ENCODE results near the gene MAP2K5.

Gene MAP2K5

GRCh38 chr15:67820992-67821783 lies 278.7 kb downstream of the MAP2K5 start:
- no peak for DNase-seq (ENCODE audit: low read depth in 2 of 2, low spot score in 1 of 2)

DNA sequence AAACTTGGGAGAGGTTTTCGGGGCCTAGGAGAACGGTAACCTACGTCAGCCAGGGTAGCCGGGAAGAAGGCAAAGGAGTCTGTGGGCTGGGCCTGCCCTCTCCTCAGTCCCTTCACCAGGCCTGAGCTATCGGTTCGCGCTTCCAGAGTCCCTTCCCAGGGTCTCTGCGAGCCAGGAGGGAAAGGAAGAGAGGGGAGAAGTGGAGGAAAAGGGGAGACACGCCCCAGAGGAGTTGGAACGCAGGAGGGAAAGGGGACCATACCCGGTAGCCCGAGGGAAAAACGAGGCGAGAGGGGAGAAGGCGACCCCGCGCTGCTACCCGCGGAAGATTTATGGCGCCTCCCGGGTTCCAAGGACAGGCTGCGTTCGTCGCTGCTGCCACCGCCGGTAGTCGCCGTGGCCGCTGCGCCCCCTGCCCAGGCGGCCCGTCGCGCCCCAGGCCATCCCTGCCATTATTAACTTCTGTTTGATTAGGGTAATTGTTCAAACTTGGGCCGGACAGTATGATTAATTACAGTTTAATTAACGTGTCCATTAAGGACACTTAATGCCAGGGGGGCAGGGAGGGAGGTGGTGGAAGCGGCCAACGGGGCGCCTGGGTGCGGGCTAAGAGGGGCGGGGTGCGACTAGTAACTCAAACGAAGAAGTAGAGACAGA lies 279.4 kb downstream of the MAP2K5 start:
- DNase-seq (ENCODE audit: low read depth in 2 of 2, low spot score in 1 of 2): no peak

DNA sequence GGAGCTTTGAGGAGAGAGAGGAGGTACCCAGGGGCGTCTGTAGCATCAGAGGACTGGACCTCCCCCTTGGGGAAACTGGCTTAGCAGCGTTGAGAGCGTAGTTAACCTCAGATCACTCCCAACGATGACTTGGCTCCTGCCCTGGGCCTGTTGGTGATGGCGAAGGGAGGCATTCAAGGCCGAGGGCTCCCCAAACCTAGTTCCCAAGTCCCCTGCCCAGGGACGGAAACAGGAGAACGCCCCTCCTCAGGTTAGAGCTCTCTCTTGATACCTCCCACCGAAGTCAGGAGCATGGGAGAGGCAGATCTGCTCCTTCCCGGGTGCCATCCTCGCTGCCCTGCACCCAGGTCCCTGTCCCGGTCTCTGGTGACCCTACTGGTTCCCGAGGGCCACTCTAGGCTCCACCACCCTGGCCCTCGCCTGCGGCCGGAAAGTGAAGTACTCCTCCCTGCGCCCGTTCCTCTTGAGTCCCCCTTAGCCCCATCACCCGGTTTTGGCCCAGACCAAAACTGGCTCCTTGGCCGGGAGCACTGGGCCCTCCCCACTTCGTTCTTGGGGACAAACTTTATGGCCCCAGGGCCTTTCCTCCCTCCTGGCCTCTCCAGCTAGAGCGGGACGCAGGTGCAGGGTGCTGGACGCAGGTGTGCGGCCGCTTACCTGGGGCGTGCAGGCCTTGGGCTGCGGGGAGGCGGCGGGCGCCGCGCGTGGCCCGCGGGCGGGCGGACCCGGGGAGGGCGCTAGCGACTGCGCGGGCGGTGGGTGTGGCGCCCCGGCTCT lies 280.2 kb downstream of the MAP2K5 start:
- no peak for DNase-seq (ENCODE audit: low read depth in 2 of 2, low spot score in 1 of 2)

GRCh38 chr15:67823314-67824196 lies 281.1 kb downstream of the MAP2K5 start:
- no peak for DNase-seq (ENCODE audit: low read depth in 2 of 2, low spot score in 1 of 2)

- no peak for DNase-seq (ENCODE audit: low read depth in 2 of 2, low spot score in 1 of 2)
These were observed 281.9 kb downstream of the MAP2K5 start for GRCh38 chr15:67824197-67824968.

- DNase-seq (ENCODE audit: low read depth in 2 of 2, low spot score in 1 of 2): no peak
These were observed 282.7 kb downstream of the MAP2K5 start, which contains the start of gene SKOR1 for GRCh38 chr15:67824976-67825880. Gene SKOR1 (plus strand): TSS chr15:67825509. CDS start chr15:67825603, 94 bp downstream.

GRCh38 chr15:67825881-67826716 lies 283.6 kb downstream of the MAP2K5 start:
- no peak for DNase-seq (ENCODE audit: low read depth in 2 of 2, low spot score in 1 of 2)

- no peak for DNase-seq (ENCODE audit: low read depth in 2 of 2, low spot score in 1 of 2)
These were observed 284.4 kb downstream of the MAP2K5 start for GRCh38 chr15:67826717-67827561.

DNA sequence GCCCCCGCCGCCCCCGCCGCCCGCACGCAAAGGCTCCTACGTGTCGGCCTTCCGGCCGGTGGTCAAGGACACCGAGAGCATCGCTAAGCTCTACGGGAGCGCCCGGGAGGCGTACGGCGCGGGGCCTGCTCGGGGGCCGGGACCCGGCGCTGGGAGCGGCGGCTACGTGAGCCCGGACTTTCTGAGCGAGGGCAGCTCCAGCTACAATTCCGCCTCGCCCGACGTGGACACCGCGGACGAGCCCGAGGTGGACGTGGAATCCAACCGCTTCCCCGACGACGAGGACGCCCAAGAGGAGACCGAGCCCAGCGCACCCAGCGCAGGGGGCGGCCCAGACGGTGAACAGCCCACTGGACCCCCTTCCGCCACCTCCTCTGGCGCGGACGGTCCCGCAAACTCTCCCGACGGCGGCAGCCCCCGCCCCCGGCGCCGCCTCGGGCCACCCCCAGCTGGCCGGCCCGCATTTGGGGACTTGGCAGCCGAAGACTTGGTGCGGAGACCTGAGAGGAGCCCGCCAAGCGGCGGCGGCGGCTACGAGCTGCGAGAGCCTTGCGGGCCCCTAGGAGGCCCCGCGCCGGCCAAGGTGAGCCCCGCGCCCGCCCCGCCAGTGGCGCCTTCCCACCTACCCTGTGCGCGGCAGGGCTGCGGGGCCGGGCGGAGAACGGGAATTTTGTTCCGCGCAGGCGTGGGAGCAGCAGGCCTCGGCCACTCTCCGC lies 285.2 kb downstream of the MAP2K5 start:
- no peak for DNase-seq (ENCODE audit: low read depth in 2 of 2, low spot score in 1 of 2)

GRCh38 chr15:67828278-67828968 lies 285.9 kb downstream of the MAP2K5 start:
- no peak for DNase-seq (ENCODE audit: low read depth in 2 of 2, low spot score in 1 of 2)

DNA sequence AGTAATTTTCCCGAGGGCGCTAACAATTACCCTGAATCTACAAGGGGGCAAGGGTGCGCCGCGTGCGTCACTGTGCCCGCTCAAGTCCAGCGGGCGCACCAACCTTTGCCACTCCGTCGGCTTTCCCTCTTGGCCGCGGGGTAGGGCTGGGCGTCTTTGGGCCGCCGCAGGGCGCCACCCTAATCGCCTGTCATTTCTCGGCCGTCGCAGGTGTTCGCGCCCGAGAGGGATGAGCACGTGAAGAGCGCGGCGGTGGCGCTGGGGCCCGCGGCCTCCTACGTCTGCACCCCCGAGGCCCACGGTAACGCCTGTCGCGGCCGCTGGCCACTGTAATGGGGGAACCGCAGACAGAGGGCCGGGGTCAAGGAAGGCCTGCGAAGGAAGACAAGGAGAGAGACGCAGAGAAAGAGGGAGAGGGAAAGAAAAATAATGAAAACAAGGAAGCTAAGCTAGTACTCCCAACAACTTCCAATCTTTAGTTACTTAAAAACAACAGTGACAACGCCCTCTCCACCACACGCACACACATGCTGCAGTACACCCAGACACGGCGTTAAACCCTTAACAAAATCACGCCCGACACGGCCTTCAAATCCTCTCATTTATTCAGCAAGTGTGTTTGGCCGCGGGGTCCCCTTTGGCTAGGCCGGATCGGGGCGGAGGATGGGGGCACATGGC lies 286.6 kb downstream of the MAP2K5 start:
- DNase-seq (ENCODE audit: low read depth in 2 of 2, low spot score in 1 of 2): no peak

DNA sequence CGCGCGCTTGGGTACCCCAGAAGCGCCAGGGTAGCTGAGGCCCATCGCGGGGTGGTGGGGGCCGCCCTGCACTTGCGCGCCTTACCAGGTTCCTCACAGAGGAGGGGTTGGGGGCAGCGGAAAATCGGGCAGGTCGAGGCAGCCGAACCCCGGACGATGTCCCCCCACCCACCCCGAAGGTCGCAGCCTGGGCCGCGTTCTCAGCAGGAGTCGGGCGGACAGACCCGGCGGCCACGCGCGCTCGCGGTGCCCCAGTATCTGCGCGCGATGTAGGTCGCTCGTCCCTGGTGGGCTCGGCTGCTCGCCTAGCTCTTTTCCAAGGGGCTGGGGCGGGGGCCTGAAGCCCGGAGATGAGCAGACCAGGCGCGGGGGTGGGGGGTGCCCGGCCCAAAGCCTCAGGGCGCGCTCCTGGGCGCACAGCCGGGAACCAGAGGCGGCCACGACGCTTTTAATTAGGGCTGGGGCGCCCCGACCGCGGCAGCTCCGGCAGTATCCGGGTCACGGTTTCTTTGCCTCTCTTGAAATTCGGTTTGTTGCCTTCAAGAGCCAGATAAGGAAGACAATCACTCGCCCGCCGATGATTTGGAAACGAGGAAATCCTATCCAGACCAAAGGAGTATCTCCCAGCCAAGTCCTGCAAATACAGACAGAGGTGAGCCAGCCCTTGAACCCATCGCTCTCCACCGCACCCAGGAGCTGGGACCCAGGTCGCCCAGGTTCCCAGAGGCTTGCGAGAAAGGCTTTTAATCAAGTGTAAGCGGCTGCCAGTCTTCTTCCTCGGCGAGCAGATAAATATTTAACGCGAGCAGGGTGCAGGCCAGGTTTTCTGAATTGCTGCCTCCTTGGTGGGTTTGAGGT lies 287.4 kb downstream of the MAP2K5 start:
- no peak for DNase-seq (ENCODE audit: low read depth in 2 of 2, low spot score in 1 of 2)

DNA sequence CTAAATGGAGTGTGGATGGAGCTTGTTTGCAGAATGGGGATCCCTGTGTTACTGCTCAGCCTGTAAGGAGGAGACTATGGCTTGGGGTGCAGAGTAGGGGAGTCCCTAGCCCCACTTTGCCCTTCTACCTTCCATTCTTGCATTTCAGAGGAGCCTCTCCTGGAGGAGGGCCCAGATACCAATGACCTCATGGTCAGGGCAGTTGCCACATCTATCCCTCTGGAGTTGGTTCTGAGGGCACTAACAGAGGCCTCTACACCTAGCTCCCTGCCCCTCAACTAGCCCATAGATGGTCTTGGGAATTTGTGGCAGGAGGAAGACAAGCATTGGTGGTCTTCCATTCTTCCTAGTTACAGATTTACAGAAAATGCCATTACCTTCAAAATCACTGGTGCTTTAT lies 288.9 kb downstream of the MAP2K5 start:
- DNase-seq (ENCODE audit: low read depth in 2 of 2, low spot score in 1 of 2): no peak

GRCh38 chr15:67832031-67832551 lies 289.6 kb downstream of the MAP2K5 start:
- no peak for DNase-seq (ENCODE audit: low read depth in 2 of 2, low spot score in 1 of 2)
